ENCODE data around the gene PRCC. TPM values are rescaled to one million over a fixed set of nuclear protein-coding genes. Genes with fewer than 3 reads are reported as not detected.

PRCC gene
- total and polyA plus RNA-seq, 2 of the 13 experiments (the other 11 are each of a cell fraction or from before 2014, with no cell fraction given) = 24.2 to 40.5 TPM

DNA sequence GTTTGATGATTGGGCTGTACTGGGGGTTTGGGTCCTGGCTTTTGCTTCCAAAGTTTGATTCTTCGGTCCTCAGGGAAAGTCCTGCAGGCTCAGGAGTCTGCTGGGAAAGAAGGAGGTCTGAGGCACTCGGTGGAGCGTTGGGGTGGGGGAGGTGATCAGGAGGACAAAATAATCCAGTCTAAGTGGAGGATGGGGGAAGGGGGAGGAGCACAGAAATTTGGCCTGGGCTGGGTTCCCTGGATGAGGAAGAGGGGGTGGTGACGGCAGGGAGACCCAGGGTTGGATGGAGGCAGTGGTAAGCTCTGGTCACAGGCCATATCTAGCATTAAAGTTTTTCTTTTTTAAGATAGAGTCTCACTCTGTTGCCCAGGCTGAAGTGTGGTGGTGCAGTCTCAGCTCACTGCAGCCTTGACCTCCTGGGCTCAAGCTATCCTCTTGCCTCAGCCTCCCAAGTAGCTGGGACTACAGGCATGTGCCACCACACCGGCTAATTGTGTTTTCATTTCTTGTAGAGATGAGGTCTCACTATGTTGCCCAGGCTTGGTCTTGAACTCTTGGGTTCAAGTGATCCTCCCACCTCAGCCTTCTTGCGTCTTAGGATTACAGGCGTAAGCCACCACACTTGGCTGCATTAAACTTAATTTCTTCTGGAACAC lies 42.5 kb downstream of the PRCC start:
- H3K4me1 ChIP-seq (ENCODE audit: insufficient read depth, low read length) = peaks cover 22% of the 10 kb centered on the region
- no peaks in the 10 kb centered on the region for H3K36me3 ChIP-seq (replicated peaks in 1 of 2; ENCODE audit: control insufficient read depth in 1 of 2, insufficient read depth in 2 of 2, low read length in 2 of 2)
- no peak for ATAC-seq
- no peak for DNase-seq (ENCODE audit: low spot score)
- no peak overlapping the region for H3K27ac ChIP-seq (ENCODE audit: extremely low read length, insufficient read depth, low read length)
- WGBS (ENCODE audit: low lambda C conversion rate) = 83% methylated on average over 7 of the region's 7 CpGs
- in situ Hi-C loops (cut with HindIII; ENCODE audit: extremely low pct_ligation_motif_present, low pct_unique_long_range_greater_than_20kb) = no loop called here
- H3K9ac ChIP-seq (ENCODE audit: insufficient read depth, low read depth, low read length) = no peak overlapping the region
- CTCF ChIA-PET (ENCODE audit: low intra/inter-chr PET ratio, low total read pairs) = no interaction called here
- FAIRE-seq = no peak
- no peaks in the 10 kb centered on the region for H3K79me2 ChIP-seq (ENCODE audit: insufficient read depth, low read length)
- peaks cover 1 to 8% of the 10 kb centered on the region in 2 experiments; a peak in 4 of 5 replicates for H3K27me3 ChIP-seq (ENCODE audit: control insufficient read depth in 1 of 2, insufficient read depth in 2 of 2, low read length in 2 of 2)
- H3K9me3 ChIP-seq (ENCODE audit: low read length) = no peaks in the 10 kb centered on the region
- H3K4me2 ChIP-seq (ENCODE audit: low read depth, low read length) = no peak overlapping the region
- POLR2A ChIA-PET = no interaction called here
- intact Hi-C loops (cut with micrococcal nuclease; ENCODE audit: unreplicated experiment) = no loop called here
- no peak for TF ChIP-seq ZNF773 (CRISPR knock-in tag; IDR thresholded peaks at IDR 0.05; ENCODE audit: borderline replicate concordance)
- TF ChIP-seq NR2C2 (CRISPR knock-in tag; IDR thresholded peaks at IDR 0.05; ENCODE audit: borderline replicate concordance) = no peak
- TF ChIP-seq ZNF563 (CRISPR knock-in tag; IDR thresholded peaks at IDR 0.05) = no peak
- no peak for TF ChIP-seq RBM39 (IDR thresholded peaks at IDR 0.05; ENCODE audit: low read depth, low read length, poor library complexity, severe bottlenecking)
- TF ChIP-seq EED (CRISPR knock-in tag; IDR thresholded peaks at IDR 0.05) = no peak
- TF ChIP-seq MED13 (CRISPR knock-in tag; IDR thresholded peaks at IDR 0.05) = no peak
- no TSS peak for BruUV-seq (replicated peaks)
- H2AFZ ChIP-seq (ENCODE audit: low read length) = no peak overlapping the region
- H3K4me3 ChIP-seq (replicated peaks in 1 of 3; ENCODE audit: insufficient read depth in 1 of 3, low read depth in 2 of 3, low read length in 3 of 3) = no peak overlapping the region
- H4K20me1 ChIP-seq (ENCODE audit: insufficient read depth, low read length) = no peaks in the 10 kb centered on the region

DNA sequence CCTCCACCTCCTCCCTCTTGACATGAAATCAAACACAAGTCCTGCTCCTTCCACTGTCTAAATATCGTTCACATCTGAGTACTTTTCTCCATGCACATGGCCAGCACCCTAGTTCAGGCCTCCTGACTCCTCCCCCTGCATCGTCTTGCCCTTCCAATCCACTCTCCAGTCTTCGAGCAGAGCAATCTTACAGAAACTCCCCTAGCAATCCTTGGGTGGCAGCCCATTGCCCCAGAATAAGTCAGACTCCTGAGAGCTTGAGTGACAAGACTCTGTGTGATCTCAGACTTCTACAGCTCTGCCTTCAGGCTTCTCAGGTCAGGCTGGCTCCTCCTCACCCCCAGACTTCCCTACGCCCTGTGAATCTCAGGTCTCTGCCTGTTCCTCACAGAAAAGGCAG lies 43.8 kb downstream of the PRCC start:
- in situ Hi-C loops (cut with HindIII; ENCODE audit: extremely low pct_ligation_motif_present, low pct_unique_long_range_greater_than_20kb) (no loop called here), intact Hi-C loops (cut with micrococcal nuclease; ENCODE audit: unreplicated experiment) (no loop called here)
- DNase-seq (ENCODE audit: low spot score) (no peak), ATAC-seq (no peak), FAIRE-seq (no peak)
- POLR2A ChIA-PET = no interaction called here
- H2AFZ ChIP-seq (ENCODE audit: low read length) = no peak overlapping the region
- H3K4me3 ChIP-seq (replicated peaks in 1 of 3; ENCODE audit: insufficient read depth in 1 of 3, low read depth in 2 of 3, low read length in 3 of 3) = no peak overlapping the region
- WGBS (ENCODE audit: low lambda C conversion rate) = 70% methylated on average over 4 of the region's 4 CpGs
- no peaks in the 10 kb centered on the region for H4K20me1 ChIP-seq (ENCODE audit: insufficient read depth, low read length)
- no peak overlapping the region for H3K9ac ChIP-seq (ENCODE audit: insufficient read depth, low read depth, low read length)
- TF ChIP-seq, protein P1, sequence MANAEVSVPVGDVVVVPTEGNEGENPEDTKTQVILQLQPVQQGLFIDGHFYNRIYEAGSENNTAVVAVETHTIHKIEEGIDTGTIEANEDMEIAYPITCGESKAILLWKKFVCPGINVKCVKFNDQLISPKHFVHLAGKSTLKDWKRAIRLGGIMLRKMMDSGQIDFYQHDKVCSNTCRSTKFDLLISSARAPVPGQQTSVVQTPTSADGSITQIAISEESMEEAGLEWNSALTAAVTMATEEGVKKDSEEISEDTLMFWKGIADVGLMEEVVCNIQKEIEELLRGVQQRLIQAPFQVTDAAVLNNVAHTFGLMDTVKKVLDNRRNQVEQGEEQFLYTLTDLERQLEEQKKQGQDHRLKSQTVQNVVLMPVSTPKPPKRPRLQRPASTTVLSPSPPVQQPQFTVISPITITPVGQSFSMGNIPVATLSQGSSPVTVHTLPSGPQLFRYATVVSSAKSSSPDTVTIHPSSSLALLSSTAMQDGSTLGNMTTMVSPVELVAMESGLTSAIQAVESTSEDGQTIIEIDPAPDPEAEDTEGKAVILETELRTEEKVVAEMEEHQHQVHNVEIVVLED (CRISPR knock-in tag; IDR thresholded peaks at IDR 0.05; ENCODE audit: borderline replicate concordance) = no peak
- TF ChIP-seq RBAK (CRISPR knock-in tag; IDR thresholded peaks at IDR 0.05) (no peak), ZNF251 (CRISPR knock-in tag; IDR thresholded peaks at IDR 0.05) (no peak)
- H3K4me1 ChIP-seq (ENCODE audit: insufficient read depth, low read length) = peaks cover 33% of the 10 kb centered on the region
- H3K27ac ChIP-seq (ENCODE audit: extremely low read length, insufficient read depth, low read length) = no peak overlapping the region
- H3K79me2 ChIP-seq (ENCODE audit: insufficient read depth, low read length) = no peaks in the 10 kb centered on the region
- no TSS peak for BruUV-seq (replicated peaks)
- CTCF ChIA-PET (ENCODE audit: low intra/inter-chr PET ratio, low total read pairs) = no interaction called here
- H3K27me3 ChIP-seq (ENCODE audit: control insufficient read depth in 1 of 2, insufficient read depth in 2 of 2, low read length in 2 of 2) = peaks cover 5 to 21% of the 10 kb centered on the region in 2 experiments; a peak in 4 of 5 replicates
- no peaks in the 10 kb centered on the region for H3K9me3 ChIP-seq (ENCODE audit: low read length)
- no peaks in the 10 kb centered on the region for H3K36me3 ChIP-seq (replicated peaks in 1 of 2; ENCODE audit: control insufficient read depth in 1 of 2, insufficient read depth in 2 of 2, low read length in 2 of 2)
- H3K4me2 ChIP-seq (ENCODE audit: low read depth, low read length) = no peak overlapping the region
